ENCODE measurements around the gene SGSH.
"Not testable (repeated sequence)": the region's sequence is repeated elsewhere in the genome, so short reads cannot be mapped to it uniquely, and the experiment has no call there.

Gene SGSH

GRCh38 chr17:80220054-80220735, at the start of gene SGSH, which contains the start of gene SLC26A11:
TSS of gene SGSH (minus strand) at chr17:80220333. CDS start at chr17:80220313, 20 bp downstream.
TSS of gene SLC26A11 (plus strand) at chr17:80220427. CDS start at chr17:80221561, 1,134 bp downstream.
- peak; percentile 80 to 94 (median 88) for DNase-seq

GRCh38 chr17:80269405-80269807, 49.3 kb upstream of the SGSH start:
- DNase-seq: no peak

- no peak for DNase-seq
These were observed 48.3 kb upstream of the SGSH start for GRCh38 chr17:80268427-80268826.

- DNase-seq: no peak
These were observed 47.3 kb upstream of the SGSH start for GRCh38 chr17:80267391-80267790.

- DNase-seq: no peak
These were observed 45.3 kb upstream of the SGSH start for GRCh38 chr17:80265205-80266068.

DNA sequence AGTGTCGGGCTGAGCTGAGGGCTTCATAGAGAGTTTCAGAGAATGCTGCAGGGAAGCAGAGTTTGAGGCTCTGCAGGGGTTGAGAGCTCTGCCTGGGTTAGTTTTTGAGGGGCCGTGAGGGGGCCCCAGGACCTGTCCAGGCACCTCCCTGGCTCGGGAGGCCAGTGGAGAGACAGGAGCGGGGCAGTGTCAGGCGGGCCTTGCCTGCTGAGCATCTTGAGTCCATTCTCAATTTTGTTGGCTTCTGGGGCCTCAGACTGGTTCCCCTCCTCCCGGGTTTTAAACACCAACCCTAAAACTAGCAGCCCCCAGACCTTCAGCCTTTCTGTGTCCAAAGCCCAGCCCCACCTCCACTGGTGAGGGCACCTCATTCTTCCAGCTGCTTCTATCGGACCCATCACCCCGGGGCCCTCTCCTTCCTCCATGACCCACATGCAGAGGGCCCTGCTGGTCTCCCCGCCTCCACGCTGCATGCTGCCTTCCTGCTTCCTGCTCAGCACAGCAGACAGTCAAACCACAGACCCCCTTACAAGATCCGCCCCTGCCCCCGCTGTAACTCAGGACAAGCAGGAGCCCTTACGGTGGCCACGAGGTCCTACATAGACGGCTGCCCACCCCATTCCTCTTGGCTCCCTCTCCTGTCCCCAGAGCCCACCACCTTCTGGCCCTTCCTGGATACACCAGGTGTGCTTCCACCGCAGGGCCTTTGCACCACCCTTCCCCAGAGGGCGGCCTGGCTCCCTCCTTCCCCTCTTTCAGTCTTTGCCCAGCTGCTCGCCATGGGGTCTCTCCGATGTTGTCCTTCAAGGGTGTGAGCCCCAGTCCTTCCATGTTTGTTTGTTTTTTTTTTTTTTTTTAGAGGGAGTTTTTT, 44.3 kb upstream of the SGSH start:
- DNase-seq: peak; percentile 34 to 58 (median 36)

GRCh38 chr17:80263253-80264204, 43.4 kb upstream of the SGSH start:
- DNase-seq: peak; percentile 95 to 99 (median 97)

- no peak for DNase-seq
These were observed 42.7 kb upstream of the SGSH start for GRCh38 chr17:80262775-80263244.

DNA sequence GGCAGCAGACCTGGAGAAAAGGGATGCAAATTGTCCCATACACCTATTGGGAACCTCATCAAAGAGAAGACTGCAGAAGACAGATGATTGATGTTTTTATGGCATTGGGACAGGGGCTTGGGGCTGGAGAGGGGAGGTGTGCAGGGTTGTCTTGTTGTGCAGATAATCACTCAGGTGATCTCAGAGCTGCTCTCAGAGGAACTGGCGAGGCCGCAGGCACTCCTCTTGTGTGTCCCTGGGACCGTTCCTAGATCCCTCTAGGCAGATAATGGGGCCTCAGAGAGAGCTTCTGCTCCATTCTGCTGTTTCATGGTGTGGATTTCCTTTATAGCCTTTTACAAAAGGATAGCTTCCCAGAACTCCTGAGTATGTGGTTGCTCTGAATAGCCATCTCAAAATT, 42.2 kb upstream of the SGSH start:
- DNase-seq: no peak

- DNase-seq: no peak
These were observed 41.8 kb upstream of the SGSH start for GRCh38 chr17:80261895-80262279.

GRCh38 chr17:80261159-80261894, 41.2 kb upstream of the SGSH start:
- DNase-seq: peak; percentile 39 to 70 (median 51)

DNA sequence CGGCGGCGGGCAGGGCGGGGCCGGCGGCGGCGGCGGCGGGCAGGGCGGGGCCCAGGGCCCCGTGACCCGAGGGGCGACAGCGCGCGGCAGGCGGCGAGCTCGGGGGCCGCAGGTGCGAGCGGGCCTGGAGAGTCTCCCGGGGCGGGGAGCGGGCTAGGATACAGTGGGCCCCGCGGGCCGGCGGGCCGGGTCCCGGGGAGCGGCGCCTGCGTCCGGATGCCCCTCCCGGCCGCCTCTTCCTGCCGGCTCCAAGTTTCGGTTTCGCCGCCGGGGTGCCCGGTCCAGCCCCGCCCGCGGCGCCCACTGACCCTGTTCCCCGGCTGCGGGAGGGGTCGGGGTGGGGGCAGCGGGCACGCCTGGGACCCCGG, 40.6 kb upstream of the SGSH start, which contains the start of gene RNF213:
Gene RNF213 (plus strand): TSS at position 62 of the 368 bp plus-strand sequence. CDS start 2,830 bp downstream, outside the sequence.
- peak; percentile 73 to 90 (median 79) for DNase-seq

GRCh38 chr17:80260069-80260535, 40.0 kb upstream of the SGSH start:
- peak; percentile 86 to 95 (median 87) for DNase-seq

- peak in 2 of 3 donors; percentile 18 to 43 for DNase-seq
These were observed 39.4 kb upstream of the SGSH start for GRCh38 chr17:80259457-80260068.

- not testable (repeated sequence) for DNase-seq
These were observed 38.2 kb upstream of the SGSH start for GRCh38 chr17:80258296-80258695.

DNA sequence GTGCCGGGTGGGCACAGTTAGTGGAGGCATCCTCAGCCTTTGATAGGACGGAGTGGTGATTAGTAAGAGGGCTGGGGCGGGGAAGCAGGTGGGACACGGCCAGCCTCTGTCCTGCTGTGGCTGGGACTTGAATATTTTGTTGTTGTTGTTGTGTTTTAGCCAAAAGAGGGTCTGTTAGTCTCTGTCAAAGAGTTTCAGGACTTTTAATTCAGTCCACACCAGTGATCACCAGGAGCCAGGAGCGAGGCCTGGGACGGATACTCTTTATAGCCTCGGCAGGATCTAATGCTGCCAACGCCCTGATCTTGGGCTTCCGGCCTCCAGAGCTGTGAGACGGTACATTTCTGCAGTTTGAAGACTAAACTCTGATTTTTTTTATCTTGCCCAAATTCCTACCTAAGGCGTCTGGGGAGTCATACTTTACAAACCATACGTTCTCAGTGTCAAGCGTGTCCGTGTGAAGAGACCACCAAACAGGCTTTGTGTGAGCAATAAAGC, 37.6 kb upstream of the SGSH start:
- no peak for DNase-seq

GRCh38 chr17:80256034-80256350, 35.9 kb upstream of the SGSH start:
- no peak for DNase-seq

DNA sequence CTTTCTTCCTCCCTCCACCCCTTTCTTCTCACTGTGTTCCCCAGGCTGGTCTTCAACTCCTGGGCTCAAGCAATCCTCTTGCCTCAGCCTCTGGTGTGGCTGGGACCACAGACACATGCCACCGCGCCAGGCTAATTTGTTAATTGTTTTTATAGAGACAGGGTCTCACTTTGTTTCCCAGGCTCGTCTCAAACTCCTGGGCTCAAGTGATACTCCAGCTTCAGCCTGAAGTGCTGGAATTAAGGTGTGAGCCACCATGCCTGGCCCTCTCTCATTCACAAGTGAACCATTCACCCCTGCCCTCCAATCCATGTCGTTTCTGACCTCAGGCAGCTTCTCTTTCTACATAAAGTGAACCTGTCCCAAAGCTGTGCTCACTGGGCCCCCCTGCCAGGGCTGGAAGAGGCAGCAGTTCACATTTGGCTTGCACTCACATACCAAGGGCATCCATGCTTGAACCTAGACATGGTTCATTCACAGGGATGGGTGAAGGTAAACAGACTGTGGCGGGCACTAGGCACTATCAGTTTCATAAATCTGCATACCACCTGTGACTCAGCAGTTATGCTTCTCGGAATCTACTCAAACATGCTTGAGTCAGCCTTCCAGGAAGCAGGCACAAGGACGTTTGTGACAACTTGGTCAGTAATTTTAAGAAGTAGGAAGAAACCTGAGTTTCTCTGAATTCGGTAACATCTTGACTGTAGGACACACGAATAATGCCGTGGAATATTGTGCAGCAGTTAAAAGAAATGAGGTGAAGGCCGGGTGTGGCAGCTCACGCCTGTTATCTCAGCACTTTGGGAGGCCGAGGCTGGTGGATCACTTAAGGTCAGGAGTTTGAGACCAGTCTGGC, 34.5 kb upstream of the SGSH start:
- DNase-seq: peak; percentile 83 to 97 (median 88)

Data from suppressor macrophage treated with lipopolysaccharide for 1 hour (primary cell).